GM19351 (cell line): ENCODE data around the gene NEGR1.

Experiments
- ATAC-seq: cut with Tn5 transposase; IDR thresholded peaks from one replicate; pipeline ENCODE4 v1.9.1; 2021; ENCODE audit warnings: mild to moderate bottlenecking, moderate library complexity; ENCODE audit not compliant: unreplicated experiment

Gene NEGR1

GRCh38 chr1:72051538-72051937 is 230.8 kb downstream of the NEGR1 start:
- ATAC-seq, result no peak

DNA sequence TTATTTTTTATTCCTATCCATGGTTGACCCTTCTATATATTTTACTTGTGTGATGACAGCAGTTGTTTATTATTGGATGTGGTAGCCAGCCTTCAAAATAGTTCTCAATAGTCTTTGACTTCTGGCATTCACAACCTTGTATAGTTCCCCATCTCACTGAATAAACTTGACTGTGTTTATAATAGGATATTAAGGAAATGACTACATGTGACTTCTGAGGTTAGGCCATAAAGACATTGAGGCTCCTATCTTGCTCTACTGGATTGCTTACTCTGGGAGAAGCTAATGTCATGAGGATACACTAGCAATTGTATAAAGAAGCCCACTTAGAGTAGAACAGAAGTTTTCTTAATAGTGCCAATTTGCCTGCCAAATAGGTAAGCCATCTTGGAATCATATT is 231.8 kb downstream of the NEGR1 start:
- ATAC-seq, result no peak

DNA sequence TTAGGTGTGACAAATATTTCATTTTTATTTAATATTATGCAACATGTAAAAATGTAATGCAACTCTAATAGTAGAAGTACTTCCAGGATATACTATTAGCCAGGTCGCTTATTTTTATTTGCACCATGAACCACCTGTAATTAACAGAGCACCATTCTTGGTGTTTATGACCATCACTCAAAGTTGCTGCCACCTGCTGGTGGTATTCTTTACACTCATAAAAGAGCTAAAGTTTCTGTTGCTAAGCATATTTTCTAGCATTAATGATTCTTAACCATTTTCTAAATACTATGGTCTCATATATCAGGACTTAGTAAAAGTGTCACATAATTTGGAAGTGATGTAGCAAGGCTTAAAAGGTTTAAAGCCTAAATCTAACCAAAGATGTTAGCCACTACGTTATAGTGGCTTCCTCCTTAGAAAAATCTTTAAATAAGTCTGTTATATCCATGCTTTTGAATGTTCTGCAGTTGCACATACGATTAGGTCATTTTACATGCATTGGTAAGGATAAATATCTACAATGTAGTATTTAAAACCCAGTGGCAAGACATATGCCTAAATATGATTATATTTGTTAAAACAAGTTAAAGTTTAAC is 244.5 kb downstream of the NEGR1 start:
- ATAC-seq, result peak; percentile 79

DNA sequence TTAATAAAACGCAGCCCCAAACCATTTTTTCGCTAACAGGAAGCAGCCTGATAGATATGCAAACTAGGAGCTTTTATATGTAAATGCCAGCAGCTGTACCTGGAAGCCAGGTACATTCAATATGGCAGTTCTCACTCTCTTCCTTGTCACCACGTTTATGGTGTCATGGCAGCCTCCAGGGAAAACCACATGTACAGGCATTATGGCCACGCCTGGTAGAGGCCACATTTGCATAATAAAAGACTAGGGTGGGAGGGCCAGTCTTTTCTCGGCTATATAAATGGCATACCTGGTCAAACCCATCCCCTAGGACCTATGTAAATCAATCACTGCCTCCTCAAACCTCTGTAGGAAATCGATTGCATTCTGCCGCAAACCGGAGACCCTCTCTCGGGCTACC is 247.5 kb downstream of the NEGR1 start:
- ATAC-seq, result no peak

DNA sequence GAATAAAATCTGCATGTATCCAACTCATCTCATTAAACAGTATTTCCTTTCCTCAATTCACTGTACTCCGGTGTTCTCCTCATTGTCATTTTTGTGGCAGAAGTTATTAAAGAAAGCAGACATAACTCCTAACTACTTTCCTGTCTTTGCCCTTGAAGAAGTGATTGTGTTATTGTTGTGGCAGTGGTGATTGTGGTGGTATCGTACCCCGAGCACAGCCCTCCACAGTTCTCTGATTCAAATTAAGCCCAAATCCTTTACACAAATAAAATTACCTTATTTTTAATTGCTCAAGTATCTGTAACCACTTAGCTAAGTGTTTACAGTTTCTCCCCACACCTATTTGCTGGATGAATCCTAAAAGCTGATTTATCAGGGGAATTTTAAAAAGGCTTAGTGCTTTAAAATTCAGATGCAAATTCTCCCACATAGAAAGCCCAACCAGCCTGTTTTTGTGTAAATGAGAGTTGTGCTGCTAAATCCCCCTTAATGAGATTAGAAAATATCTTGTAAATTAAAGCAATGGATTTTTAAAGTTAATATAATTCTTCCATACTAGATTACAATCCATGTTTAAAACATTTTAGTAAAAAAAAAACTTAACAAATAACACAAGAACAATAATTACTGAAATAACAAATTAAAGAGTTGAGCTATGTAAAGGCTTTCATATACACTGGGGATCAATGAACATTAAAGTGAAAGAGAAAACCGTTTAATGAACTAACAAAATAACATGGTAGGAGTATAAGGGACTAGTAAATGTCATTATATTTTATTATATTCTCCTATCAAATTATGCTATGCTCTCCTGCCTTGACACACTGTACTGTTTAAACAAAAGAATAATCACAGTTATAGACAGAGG is 259.0 kb downstream of the NEGR1 start:
- no peak for ATAC-seq

GRCh38 chr1:72018562-72018961 is 263.8 kb downstream of the NEGR1 start:
- ATAC-seq, result no peak

DNA sequence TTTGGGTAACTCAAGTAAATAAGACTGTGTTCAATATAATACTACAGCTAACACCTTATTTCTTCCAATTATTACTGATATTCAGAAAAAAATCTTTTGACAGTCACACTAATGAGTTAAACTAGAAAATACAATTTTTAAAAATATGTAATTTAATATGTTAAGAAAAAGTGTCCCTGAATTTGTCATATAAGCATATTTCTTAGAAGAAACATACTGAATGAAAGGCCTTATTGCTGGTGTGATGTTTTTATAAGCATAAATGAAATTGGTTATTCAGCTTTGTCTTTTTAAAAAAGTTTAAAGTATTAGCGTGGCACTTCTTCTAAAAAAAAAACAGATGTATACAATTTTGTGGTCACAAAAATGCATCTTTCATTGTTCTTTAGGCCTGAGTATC is 267.3 kb downstream of the NEGR1 start:
- ATAC-seq, result no peak

- ATAC-seq, result no peak
These were observed 269.2 kb downstream of the NEGR1 start for GRCh38 chr1:72013161-72013560.

GRCh38 chr1:72011721-72012120 is 270.6 kb downstream of the NEGR1 start:
- ATAC-seq, result no peak

GRCh38 chr1:72010094-72010431 is 272.3 kb downstream of the NEGR1 start:
- no peak for ATAC-seq

- no peak for ATAC-seq
These were observed 272.9 kb downstream of the NEGR1 start for GRCh38 chr1:72009173-72010093.

GRCh38 chr1:72007312-72007711 is 275.0 kb downstream of the NEGR1 start:
- no peak for ATAC-seq

- no peak for ATAC-seq
These were observed 276.2 kb downstream of the NEGR1 start for GRCh38 chr1:72006092-72006491.

GRCh38 chr1:72003092-72003491 is 279.2 kb downstream of the NEGR1 start:
- ATAC-seq, result no peak

DNA sequence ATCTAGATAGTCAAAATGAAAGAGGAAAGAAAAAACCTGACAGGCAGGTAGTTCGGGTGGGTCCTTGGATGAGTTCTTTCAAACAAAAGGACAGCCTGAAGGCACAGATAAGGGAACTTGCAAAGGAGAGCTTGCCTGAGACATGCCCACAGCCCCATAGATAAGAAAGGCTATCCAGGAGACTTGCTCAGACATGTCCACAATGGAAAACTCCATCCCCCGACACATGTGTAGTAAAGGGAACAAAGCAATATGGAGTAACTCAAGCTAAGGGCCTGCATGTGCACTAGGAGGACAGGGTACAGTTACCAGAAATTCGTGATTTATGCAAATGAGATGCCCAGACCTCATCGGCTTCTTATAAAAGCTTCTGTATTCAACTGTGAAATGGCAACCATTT is 281.5 kb downstream of the NEGR1 start:
- no peak for ATAC-seq

DNA sequence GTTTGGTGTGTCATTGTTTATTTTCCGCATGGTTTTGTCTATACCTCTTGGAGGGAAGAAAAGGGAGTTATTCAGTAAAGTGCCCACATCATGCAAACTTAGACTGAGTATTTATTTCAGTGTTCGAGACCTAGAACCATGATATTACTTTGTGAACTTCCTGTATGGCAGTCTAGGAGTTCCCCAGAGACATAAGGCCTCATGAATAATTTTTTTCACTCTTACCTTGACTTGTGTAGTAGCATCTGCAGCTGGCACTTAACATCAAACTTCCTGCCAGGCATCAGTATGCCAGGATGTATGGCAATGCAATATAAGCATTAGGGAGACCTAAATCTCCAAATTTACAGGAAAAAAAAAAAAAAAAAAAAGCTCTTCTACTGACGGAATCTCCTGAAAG is 287.7 kb downstream of the NEGR1 start:
- ATAC-seq, result no peak

GRCh38 chr1:71987181-71987580 is 295.2 kb downstream of the NEGR1 start:
- no peak for ATAC-seq

GRCh38 chr1:71986160-71986559 is 296.2 kb downstream of the NEGR1 start:
- ATAC-seq, result no peak

DNA sequence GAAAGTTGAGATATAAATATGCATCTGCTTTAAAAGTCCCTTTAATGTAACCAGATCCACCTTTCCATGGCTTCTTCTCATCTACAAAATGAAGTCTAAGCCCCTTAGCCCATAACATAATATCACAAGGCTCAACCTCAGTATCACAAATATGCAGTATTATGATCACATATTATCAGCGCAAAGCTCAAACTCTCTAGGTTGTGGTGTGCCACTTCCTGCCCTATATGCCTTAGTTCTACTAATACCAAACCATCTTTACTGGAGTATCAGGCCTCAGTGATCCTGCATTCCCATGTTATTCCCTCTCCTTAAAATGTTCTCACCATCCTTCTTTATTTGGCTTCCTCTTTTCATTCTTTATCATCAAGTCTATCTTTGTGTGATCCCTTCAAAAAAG is 301.8 kb downstream of the NEGR1 start:
- no peak for ATAC-seq

DNA sequence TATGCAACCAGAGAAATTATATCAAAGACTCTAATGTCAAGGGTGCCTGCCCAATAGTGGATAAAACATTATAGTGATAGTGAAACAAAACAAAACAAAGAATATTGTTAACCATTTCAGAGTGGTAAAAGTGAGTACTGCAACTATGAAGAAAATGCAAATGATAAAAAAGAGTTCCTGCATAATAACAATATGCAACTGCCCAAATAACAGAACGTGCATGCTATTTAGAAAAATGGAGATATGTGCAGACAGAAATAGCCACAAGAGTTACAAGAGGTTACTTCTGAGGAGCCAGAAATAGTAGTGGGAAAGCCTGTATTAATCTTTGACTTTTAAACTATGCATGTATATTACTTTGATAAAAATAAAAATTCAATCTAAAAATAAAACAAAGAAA is 302.5 kb downstream of the NEGR1 start:
- ATAC-seq, result no peak

DNA sequence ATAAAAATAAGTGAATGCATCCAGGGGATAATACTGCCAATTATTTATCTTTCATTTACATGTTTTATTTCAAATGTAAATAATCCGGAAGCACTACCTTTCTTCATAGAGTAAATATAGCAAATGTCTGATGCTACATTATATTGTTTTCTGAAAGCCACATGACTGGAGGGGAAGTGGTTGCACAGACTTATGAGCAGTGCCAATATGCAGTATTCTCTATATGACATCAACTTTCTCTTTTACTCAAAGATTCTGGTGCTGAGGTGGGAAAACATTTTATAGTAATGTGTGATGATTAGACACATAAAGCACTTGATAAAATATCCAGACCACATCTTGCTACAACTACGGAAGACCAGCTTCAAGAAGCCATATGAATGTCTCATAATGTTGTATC is 314.7 kb downstream of the NEGR1 start:
- ATAC-seq, result peak; percentile 88

DNA sequence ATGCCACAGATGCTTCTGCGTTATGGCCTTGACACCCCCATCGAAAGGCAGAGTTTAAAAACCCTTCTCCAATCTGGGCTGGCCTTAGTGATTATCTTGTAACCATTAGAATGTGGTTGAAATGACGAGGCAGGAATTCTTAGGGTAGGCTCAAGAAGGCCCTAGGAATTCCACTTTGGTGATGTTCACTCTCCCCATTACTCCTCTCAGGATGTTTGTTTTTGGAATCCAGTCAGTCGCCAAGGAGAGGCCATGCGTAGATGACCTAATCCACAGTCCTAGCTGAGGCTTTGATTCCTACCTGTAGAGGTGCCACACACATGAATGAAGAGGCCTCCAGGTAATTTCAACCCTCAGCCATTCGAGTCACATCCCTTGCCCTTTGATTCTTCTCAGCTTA is 318.2 kb downstream of the NEGR1 start:
- no peak for ATAC-seq
